Mucosa of descending colon (tissue), 3 donors: ENCODE results near the gene STYK1. TPM values are rescaled to one million over a fixed set of nuclear protein-coding genes. Genes with fewer than 3 reads are reported as not detected.
"Not testable (repeated sequence)": the region's sequence is repeated elsewhere in the genome, so short reads cannot be mapped to it uniquely, and the experiment has no call there.

Experiments used
- ATAC-seq: fragments of 200-7000 bp; cut with Tn5 transposase; one replicate; pipeline ENCODE4 v1.9.1; 2020; ENCODE audit warnings: mild to moderate bottlenecking, moderate library complexity
- DNase-seq, 3 donors: peaks; one replicate each; pipeline ENCODE4 v3.0.0-alpha.2; 2020
- H3K36me3 ChIP-seq: fragments of 200-600 bp; one replicate; pipeline ENCODE4 v1.8.0; 2021; ENCODE audit warnings: low read depth, mild to moderate bottlenecking
- H3K4me1 ChIP-seq: fragments of 200-600 bp; one replicate; pipeline ENCODE4 v1.8.0; 2021; ENCODE audit warnings: low read depth, mild to moderate bottlenecking
- H3K4me3 ChIP-seq: fragments of 200-600 bp; one replicate; pipeline ENCODE4 v1.8.0; 2021; ENCODE audit warnings: mild to moderate bottlenecking
- H3K9me3 ChIP-seq: fragments of 200-600 bp; one replicate; pipeline ENCODE4 v1.8.0; 2021; ENCODE audit warnings: mild to moderate bottlenecking
- CTCF ChIP-seq: fragments of 200-600 bp; IDR thresholded peaks from one replicate; pipeline ENCODE4 v1.8.0; 2022; ENCODE audit warnings: antibody characterized with exemption, mild to moderate bottlenecking
- intact Hi-C, 2 donors: fragments of 100-400 bp; cut with DNase I in 1 of 2; cut with micrococcal nuclease in 1 of 2; formaldehyde crosslinking; loops; one replicate each; pipeline versions ENCODE4 v1.11.0 to v1.11.1; 2022; cut with DNase I, micrococcal nuclease
- total RNA-seq, 3 donors: library from RNA; stranded (reverse); fragmentation: NEBNext Ultra II Directional in 2 of 3; extraction: Animal tissue kit (Norgen Biotek cat#: 25700) in 2 of 3; gene quantifications; one replicate each; pipeline versions ENCODE4 v1.2.1 to v1.2.4, GENCODE V29; 2021 to 2023
- donor health status: DM: no; HTN: no; CAD: no; lungs with moderate emphysema.
- donor health status: DM: no; HTN: no; CAD: no.
- donor health status: DM: no; HTN: yes; CAD: no.

STYK1 gene
- total RNA-seq, 3 donors from 2014 or later = 19.9 to 37.6 (median 28.0) TPM

- intact Hi-C loops = no loop called here
- ATAC-seq = no peak
- no peak overlapping the region for H3K4me3 ChIP-seq
- H3K36me3 ChIP-seq = no peaks in the 10 kb centered on the region
- H3K9me3 ChIP-seq = no peaks in the 10 kb centered on the region
- H3K4me1 ChIP-seq = no peaks in the 10 kb centered on the region
- no peak for DNase-seq
- no peak for TF ChIP-seq CTCF
Observed at GRCh38 chr12:10582704-10583103, 91.1 kb downstream of the STYK1 start.

GRCh38 chr12:10582133-10582532 lies 91.7 kb downstream of the STYK1 start:
- ATAC-seq, H3K9me3 ChIP-seq, intact Hi-C loops, H3K4me3 ChIP-seq, H3K36me3 ChIP-seq, H3K4me1 ChIP-seq, DNase-seq: not testable (repeated sequence)

- no peaks in the 10 kb centered on the region for H3K9me3 ChIP-seq
- TF ChIP-seq CTCF = no peak
- no peak overlapping the region for H3K4me3 ChIP-seq
- no peak for DNase-seq
- intact Hi-C loops = no loop called here
- no peaks in the 10 kb centered on the region for H3K4me1 ChIP-seq
- no peak for ATAC-seq
- H3K36me3 ChIP-seq = no peaks in the 10 kb centered on the region
Observed at GRCh38 chr12:10574307-10574706, 99.5 kb downstream of the STYK1 start.

GRCh38 chr12:10572021-10572490 lies 101.8 kb downstream of the STYK1 start:
- DNase-seq, ATAC-seq, H3K9me3 ChIP-seq, H3K4me1 ChIP-seq, H3K36me3 ChIP-seq, H3K4me3 ChIP-seq, intact Hi-C loops: not testable (repeated sequence)

- intact Hi-C loops = no loop called here
- no peak for TF ChIP-seq CTCF
- H3K4me3 ChIP-seq = no peak overlapping the region
- DNase-seq (no peak), ATAC-seq (no peak)
- no peaks in the 10 kb centered on the region for H3K4me1 ChIP-seq
- H3K36me3 ChIP-seq = no peaks in the 10 kb centered on the region
- H3K9me3 ChIP-seq = no peaks in the 10 kb centered on the region
Observed at GRCh38 chr12:10571141-10571540, 102.7 kb downstream of the STYK1 start.

Other genes with a start within 250 kb of the STYK1 start
- 1 to 10 TPM in 1 of 3 donors, under 1 TPM in 1, not detected in 1; 0.67 to 2.6 TPM for gene KLRC2, start 238.0 kb downstream of the STYK1 start, total RNA-seq
- 1 to 10 TPM; 1.2 to 3.6 (median 1.9) TPM for gene KLRC1, start 220.7 kb downstream of the STYK1 start, total RNA-seq
- gene EIF2S3B, start 168.2 kb downstream of the STYK1 start, total RNA-seq = under 1 TPM; 0.22 to 0.46 (median 0.38) TPM
- 10 to 100 TPM in 2 of 3 donors, 1 to 10 TPM in 1; 9.6 to 14.7 (median 13.7) TPM for gene MAGOHB, start 60.4 kb downstream of the STYK1 start, total RNA-seq
- 100 to 1,000 TPM; 120 to 373 (median 193) TPM for gene YBX3, start 49.3 kb upstream of the STYK1 start, total RNA-seq
- not detected for gene TAS2R7, start 128.6 kb upstream of the STYK1 start, total RNA-seq
- gene TAS2R8, start 133.2 kb upstream of the STYK1 start, total RNA-seq = not detected
- gene TAS2R9, start 136.1 kb upstream of the STYK1 start, total RNA-seq = not detected
- under 1 TPM in 2 of 3 donors, not detected in 1; 0.39 to 0.87 TPM for gene TAS2R10, start 152.3 kb upstream of the STYK1 start, total RNA-seq
- 1 to 10 TPM in 1 of 3 donors, under 1 TPM in 2; 0.60 to 3.4 (median 0.79) TPM for gene PRR4, start 175.4 kb upstream of the STYK1 start, total RNA-seq
- gene PRH1, start 210.2 kb upstream of the STYK1 start, total RNA-seq = 10 to 100 TPM; 14.2 to 24.0 (median 15.4) TPM
- 1 to 10 TPM; 1.1 to 3.2 (median 1.3) TPM for gene TAS2R13, start 235.5 kb upstream of the STYK1 start, total RNA-seq